Stimulated activated CD4-positive, alpha-beta T cell treated with anti-CD3 and anti-CD28 coated beads, Interleukin-12 subunit alpha, Interleukin-12 subunit beta, amount 100 ng/mL, for 48 hours (primary cell): ENCODE results near the gene STYX.

ENCODE experiments used
- DNase-seq, 3 donors: peaks; one replicate each; pipeline ENCODE4 v3.0.0-alpha.2; 2020; ENCODE audit warnings: low read depth in 2 of 3, low spot score in 1 of 3

Gene STYX

DNA sequence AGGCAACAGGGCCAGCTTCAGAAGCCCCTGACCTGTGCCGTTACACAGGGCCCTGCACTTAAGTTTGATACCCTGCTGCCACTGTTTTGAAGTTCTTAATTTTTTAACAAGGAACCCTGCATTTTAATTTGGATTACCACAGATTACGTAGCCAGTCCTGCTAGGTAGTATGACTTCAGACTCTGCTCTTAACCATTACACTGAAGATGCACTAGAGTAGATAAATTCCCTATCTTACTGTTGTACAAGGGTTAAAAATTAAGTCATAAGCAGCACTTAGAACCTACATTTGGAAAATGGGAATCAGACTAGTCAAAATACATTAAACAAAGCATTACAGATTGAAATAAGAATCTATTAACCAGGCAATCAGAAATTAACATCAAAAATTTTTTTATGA lies 59.2 kb downstream of the STYX start:
- DNase-seq: no peak

DNA sequence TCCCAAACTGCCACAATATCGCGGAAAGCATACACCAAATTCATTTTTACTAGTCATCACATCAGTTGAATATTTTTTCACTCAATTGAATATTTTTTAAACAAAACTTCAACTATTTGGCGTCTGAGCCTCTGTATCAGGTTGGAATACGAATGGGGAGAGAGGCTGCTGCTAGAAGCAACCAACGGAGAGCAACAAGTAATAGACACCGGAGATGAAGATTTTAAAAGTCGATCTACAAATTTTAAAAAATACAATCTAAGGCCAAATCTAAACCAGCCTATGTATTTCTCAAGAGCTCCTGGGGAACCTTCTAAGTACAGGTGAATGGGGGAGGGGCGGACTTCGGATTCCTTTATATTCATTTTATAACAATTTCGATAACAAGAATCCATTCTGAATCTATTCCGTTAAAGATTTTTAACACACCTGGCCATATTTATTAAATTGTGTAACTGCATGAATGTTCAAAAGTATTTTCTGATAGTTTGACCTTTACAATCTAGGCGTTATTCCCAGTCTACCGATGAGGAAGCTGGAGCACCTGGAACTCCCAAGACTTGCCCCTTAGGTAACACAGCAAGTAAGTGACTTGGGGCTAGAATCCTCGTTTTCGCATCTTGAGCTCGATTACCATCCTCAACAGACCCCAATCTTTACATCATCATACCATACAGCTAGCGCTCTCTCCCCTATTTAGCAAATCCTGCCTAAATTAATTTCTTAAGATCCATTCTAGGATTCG lies 60.2 kb downstream of the STYX start:
- no peak for DNase-seq

DNA sequence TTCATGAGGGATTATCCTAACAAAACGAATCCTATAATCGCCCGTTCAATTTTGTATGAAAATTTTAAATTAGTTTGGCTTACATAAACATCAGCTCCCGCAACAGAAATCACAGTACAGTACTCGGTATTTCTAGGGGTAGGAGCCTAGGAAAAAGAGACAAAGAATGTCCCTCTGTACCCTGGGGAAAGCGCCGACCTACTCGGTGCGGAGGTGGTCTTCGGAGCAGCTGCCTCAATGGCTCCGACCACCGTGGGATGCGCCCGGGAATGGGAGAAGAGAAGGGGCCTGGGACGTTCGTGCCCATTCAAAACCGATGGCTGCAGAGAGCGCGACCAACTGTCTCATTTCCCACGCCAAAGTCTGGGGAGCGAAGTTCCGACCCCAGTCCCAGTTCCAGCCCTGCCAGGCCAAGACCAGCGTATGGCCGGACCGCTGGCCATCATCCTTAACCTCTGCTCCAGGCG lies 60.8 kb downstream of the STYX start:
- DNase-seq: no peak

DNA sequence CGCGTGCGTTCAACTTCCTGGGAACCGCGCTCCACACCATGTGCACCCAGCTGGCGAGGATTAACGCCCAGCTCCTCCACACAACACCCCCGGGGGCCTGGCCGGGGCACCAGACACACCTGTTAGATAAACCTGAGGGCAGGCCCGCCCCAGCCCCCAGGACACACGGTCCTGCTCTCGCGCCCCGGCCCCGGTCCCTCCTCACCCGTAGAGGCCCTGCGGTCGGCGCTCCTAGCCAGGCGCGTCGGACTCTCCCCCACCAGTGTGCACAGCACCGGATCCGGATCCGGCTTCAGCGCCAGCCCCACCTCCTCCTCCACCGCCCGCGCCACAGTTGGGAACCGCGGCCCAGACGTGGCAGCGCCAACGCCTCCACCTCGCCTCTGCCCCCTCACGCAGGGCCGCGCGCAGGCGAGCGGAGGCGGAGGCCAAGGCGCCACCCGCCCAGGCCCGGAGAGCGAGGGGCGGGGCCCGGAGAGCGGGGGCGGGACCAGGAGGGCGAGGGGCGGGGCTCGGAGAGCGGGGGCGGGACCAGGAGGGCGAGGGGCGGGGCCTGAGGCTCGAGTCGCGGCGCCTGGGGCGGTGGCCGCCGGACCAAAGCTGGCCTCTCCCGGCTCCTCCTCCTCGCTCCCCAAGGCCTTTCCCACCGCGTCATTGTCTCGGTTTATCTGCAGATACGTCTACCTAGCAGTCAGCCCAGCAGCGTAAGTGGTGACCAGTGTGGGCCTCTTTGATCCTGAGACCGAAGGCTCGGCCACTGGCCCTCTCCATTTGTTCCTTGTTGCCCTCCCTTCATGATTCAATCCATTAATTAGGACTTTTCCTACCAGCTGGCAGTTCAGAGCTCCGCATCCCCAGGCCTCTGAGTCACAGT lies 61.5 kb downstream of the STYX start, which contains the start of gene GNPNAT1:
Gene GNPNAT1, minus strand, starts transcription at position 385 of the 874 bp plus-strand sequence. CDS start 6,957 bp downstream, outside the sequence.
- DNase-seq: peak; percentile 62 to 75 (median 70)

DNA sequence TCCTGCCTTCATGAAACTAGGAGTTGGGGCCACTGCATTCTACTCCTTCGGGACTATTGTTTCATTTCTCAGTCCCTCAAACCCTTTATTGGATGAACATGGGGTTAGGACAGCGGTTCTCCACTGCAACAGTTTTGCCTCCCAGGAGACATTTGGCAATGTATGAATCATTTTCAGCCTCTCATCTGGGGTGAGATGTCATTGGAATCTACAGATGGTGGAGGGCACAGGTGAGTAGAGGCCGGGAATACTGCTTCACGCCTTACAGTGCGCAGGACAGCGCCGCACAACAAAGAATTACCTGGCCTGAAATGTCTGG lies 62.1 kb downstream of the STYX start:
- DNase-seq: no peak

DNA sequence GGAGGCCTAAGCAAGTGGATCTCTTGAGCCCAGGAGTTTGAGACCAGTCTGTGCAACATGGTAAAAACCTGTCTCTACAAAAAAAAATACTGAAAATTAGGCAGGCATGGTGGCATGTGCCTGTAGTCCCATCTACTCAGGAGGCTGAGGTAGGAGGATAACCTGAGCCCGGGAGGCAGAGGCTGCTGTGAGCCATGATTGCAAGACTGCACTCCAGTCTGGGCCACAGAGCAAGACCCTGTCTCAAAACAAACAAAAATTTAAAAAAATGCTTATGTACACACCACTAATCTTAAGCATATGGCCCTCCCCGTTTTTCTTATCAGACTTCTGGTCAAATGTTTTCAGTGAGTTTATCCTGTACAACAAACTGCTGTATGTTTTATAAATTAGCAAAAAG lies 63.1 kb downstream of the STYX start:
- DNase-seq: no peak

DNA sequence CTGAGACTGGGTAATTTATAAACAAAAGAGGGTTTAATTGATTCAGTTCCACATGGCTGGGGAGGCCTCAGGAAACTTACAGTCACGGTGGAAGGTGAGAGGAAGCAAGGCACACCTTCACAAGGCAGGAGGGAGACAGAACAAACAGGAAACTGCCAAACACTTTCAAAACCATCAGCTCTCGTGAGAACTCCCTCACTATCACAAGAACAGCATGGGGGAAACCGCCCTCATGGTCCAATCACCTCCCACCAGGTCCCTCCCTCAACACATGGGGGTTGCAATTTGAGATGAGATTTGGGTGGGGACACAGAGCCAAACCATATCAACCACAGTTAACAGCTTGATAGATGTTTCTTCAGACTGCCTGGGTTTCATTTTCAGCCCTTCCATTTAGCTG lies 67.7 kb downstream of the STYX start:
- DNase-seq: no peak

DNA sequence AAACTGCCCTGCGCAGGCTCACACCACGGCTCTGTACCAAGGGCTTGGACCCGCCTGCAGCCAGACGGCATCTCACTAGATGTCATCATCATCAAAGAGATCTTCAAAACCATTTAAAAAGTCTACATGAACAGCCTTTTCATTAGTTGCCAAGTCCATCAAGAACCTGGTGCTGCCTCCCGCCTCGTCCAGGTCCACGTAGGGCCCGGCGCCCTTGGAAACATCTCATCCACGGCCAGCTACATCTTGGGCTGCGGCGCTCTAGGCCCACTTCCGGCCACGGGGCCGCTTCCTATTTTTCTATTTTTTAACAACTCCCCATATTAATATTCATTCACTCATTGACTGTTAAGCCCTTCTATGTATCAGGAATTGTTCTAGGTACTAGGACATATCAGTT lies 68.9 kb downstream of the STYX start:
- DNase-seq: no peak

DNA sequence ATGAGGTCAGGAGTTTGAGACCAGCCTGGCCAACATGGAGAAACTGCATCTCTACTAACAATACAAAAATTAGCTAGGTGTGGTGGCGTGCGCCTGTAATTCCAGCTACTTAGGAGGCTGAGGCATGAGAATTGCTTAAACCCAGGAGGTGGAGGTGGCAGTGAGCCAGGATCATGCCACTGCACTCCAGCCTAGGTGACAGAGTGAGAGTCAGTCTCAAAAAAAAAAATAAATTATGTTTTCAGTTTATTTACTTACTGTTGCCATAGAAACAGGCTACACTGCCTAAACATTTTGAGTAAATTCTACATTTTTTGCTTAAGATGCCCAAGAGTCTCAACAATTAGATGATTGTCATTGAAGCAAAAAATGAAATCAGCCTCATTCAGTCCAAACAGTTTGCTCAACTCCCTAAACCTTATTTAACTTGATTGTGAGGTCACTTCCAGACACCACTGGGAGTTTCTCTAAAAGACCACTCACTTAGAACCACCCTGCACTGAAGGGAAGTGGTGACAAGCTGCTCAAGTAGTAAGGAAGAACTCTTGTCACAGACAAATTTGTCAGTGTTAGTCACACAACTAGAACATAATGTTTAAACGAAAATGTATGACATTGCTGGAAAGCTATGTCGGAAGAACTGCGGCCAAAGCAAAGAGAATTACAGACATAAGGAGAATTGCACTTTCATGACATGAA lies 71.2 kb downstream of the STYX start:
- no peak for DNase-seq

DNA sequence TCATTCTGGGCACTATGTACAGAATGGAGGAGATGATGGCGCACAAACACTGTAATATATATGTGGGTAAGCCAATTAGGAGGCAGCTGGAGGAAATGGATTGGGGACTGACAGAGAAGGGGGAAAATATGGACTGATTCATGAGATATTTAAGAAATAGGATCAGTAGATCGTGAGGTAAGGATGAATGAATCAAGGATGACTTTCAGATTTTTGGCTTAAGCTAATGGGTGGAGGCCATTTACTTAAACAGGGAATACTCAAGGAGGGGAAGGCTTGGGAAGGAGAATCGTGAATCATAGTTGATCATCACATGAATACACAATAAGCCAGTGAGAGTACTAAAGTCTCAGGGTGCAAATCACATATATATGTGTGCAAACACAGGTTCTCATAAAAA lies 72.6 kb downstream of the STYX start:
- no peak for DNase-seq

DNA sequence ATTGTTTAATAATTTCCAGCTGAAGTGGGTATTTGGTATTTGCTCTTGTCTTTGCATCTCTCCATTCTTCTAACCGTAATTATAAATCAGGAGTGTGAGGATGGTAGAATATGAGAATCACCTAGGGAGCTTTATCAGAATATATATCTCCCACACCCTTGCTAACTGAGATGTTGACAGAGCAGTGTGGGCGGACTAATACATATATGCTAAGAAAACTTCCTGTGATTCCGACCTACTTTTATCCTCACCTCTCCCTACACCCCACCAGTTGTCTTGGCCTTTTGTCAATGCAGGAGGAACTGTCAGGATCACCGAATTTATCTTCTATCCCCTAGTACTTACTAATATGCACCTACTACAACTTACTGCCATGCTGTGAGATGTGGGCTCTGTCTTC lies 76.1 kb downstream of the STYX start:
- no peak for DNase-seq

DNA sequence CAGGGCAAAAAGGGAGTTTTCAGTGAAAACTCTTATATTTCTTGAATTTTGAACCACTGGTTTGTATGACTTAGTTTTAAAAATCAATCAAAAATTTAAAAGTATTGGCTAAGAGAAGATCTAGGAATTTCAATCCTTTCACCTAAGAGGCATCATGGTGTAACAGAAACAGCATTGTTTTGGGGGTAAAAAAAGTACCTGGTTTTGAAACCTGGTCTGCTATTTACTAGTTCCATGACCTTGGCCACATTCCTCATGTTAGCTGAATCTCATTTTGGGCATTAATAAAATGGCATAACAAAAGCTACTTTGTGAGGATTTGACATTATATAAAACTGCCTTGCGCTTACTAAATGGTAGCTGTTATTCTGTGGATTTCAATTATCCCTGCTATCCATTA lies 78.1 kb downstream of the STYX start:
- no peak for DNase-seq

DNA sequence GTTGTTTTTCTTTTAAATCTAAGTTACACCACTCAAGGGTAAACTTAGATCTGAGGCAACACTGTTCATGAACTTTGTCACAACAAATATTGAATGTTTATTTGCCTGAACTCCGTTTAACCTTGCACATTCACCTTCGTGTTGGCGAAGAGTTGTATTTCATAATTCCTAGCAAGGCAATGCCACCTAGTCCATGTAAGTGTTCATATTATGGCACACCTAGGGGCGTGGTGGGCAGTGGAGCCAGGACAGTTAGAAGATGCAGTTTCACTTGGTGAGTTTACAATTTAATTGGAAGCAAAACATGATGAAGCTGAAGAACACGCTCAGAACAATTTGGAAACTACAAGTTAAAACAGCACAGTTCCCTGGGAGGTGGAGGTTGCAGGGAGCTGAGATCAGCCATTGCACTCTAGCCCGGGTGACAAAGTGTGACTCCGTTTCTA lies 91.9 kb downstream of the STYX start:
- no peak for DNase-seq

DNA sequence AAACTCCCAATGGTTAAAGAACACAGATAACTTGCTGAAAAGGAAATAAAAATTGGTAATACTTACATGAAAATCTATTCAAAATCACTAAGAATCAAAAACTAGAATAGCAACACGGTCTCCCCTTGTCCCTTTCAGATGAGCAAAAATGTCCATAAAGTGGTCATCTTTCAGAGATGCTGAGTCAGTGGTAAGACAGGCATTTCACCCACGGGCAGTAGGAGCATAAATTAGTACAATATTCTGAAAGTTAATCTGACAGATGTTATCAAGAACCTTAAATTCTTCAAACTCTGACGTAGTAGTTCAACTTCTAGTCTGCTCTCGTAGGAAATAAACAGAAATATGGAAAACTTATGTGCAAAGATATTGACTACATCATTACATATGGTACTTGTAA lies 94.5 kb downstream of the STYX start:
- no peak for DNase-seq
